D721Med (cell line): ENCODE data around the gene KIF21B.
A peak's percentile ranks its signal among the peaks of the same experiment; 100 is the strongest.

Experiments used
- DNase-seq: peaks from one replicate; pipeline ENCODE4 v3.0.0; 2011; ENCODE audit warnings: low spot score; ENCODE audit not compliant: insufficient read length
- FAIRE-seq: peaks from 2 replicates; lab custom pipeline; 2011; peaks lifted over from hg19 to GRCh38; lab: Jason Lieb, UNC
- CTCF ChIP-seq: IDR thresholded peaks from 2 replicates; pipeline ENCODE4 v1.5.1; 2012; ENCODE audit warnings: mild to moderate bottlenecking, control low read depth; ENCODE audit not compliant: insufficient read depth; ENCODE audit errors: missing control alignments

KIF21B gene

GRCh38 chr1:201023517-201023902 lies at the start of gene KIF21B:
Gene KIF21B, minus strand, starts transcription at chr1:201023714. Its CDS starts 331 bp downstream, at chr1:201023383.
- FAIRE-seq = no peak
- no peak for TF ChIP-seq CTCF
- peak; percentile 96 for DNase-seq

GRCh38 chr1:201072922-201073321 lies 49.4 kb upstream of the KIF21B start:
- no peak for FAIRE-seq
- DNase-seq = no peak
- TF ChIP-seq CTCF = no peak

- DNase-seq = no peak
- no peak for FAIRE-seq
- no peak for TF ChIP-seq CTCF
Measured at GRCh38 chr1:201072149-201072548, 48.6 kb upstream of the KIF21B start.

- FAIRE-seq (no peak), DNase-seq (no peak)
- TF ChIP-seq CTCF = no peak
Measured at GRCh38 chr1:201069636-201070035, 46.1 kb upstream of the KIF21B start.

- DNase-seq = no peak
- TF ChIP-seq CTCF = no peak
- no peak for FAIRE-seq
Measured at GRCh38 chr1:201068976-201069375, 45.5 kb upstream of the KIF21B start.

GRCh38 chr1:201066986-201067385 lies 43.5 kb upstream of the KIF21B start:
- no peak for FAIRE-seq
- DNase-seq = no peak
- no peak for TF ChIP-seq CTCF

GRCh38 chr1:201065686-201066085 lies 42.2 kb upstream of the KIF21B start:
- TF ChIP-seq CTCF = no peak
- DNase-seq (no peak), FAIRE-seq (no peak)
